IPS-18c (cell line): ENCODE measurements around the gene NELL1.

Source experiments
- H3K4me3 ChIP-seq: 2 replicates; pipeline ENCODE4 v1.7.0; 2013; ENCODE audit warnings: low read depth, mild to moderate bottlenecking, low read length, moderate library complexity; ENCODE audit not compliant: insufficient read depth
- H3K9me3 ChIP-seq: one replicate; pipeline ENCODE4 v1.6.1; 2013; ENCODE audit warnings: mild to moderate bottlenecking, low read length, moderate library complexity; ENCODE audit not compliant: control insufficient read depth, insufficient read depth

Gene NELL1

GRCh38 chr11:21472261-21472660 lies 802.9 kb downstream of the NELL1 start:
- Histone ChIP-seq H3K9me3 (no peaks in the 10 kb centered on the region), H3K4me3 (no peak overlapping the region)

DNA sequence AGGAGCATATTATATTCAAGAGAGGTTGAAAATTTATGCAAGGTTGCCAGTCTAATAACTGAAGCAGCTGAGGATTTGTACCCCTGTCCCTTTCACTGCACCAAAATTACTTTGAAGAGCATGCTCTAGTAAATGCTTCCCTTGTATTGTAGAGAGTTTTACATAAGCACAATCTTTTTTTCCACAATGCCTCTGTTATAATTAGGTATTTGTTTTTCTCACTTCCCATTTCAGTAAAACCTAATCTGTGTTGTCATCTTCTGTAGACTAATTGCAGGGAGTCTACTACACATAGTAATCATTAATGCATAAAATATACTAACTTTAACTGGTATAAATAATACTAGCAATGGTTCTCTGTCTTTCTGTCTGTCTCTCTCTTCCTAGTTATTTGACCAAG lies 805.1 kb downstream of the NELL1 start:
- no peaks in the 10 kb centered on the region for H3K9me3 ChIP-seq
- no peak overlapping the region for H3K4me3 ChIP-seq

GRCh38 chr11:21475276-21475675 lies 805.9 kb downstream of the NELL1 start:
- Histone ChIP-seq H3K9me3 (no peaks in the 10 kb centered on the region), H3K4me3 (no peak overlapping the region)

GRCh38 chr11:21476588-21476987 lies 807.2 kb downstream of the NELL1 start:
- Histone ChIP-seq H3K4me3 (no peak overlapping the region), H3K9me3 (no peaks in the 10 kb centered on the region)

GRCh38 chr11:21480240-21480639 lies 810.9 kb downstream of the NELL1 start:
- no peaks in the 10 kb centered on the region for H3K9me3 ChIP-seq
- H3K4me3 ChIP-seq, result no peak overlapping the region

- Histone ChIP-seq H3K4me3 (no peak overlapping the region), H3K9me3 (no peaks in the 10 kb centered on the region)
These were observed 811.9 kb downstream of the NELL1 start for GRCh38 chr11:21481255-21481654.

DNA sequence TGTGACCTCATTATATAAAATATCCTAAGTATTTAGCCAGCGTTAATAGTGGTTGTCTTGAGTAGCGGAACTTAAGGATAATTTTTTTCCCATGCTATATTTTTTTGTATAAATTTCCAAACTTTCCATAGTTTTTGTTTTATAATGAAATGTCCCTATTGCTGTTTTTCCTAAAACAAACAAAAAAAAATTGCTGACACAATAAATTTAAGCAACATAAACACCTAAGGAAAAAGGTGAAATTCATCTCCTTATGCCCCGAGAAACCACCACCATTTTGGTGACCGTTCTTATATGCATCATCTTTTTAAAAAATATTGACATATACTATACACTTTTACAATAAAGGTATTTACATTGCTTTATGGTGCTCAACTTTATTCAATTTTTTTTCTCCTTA lies 814.7 kb downstream of the NELL1 start:
- no peak overlapping the region for H3K4me3 ChIP-seq

DNA sequence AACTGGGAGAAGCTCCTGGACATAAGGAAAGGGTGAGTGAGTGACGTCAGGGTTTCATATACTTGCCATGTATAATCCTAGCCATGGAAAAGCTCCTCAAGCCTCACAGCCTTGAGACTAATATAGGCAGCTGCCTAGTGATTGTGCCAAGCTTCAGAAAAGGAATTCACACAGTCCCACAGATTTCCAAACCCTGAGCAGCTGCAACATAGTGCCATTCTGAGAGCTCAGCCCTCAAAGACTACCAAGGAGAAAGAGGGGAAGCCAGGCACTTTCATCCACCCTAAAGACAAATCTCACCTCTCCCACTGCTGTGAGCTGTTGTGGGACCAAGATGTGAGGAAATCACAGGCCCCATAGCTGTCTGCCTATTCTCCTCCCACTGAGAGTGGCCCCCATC lies 815.6 kb downstream of the NELL1 start:
- Histone ChIP-seq H3K4me3 (no peak overlapping the region), H3K9me3 (no peaks in the 10 kb centered on the region)

More for the DNA sequence above, 814.7 kb downstream of the NELL1 start:
- H3K9me3 ChIP-seq, result no peaks in the 10 kb centered on the region

DNA sequence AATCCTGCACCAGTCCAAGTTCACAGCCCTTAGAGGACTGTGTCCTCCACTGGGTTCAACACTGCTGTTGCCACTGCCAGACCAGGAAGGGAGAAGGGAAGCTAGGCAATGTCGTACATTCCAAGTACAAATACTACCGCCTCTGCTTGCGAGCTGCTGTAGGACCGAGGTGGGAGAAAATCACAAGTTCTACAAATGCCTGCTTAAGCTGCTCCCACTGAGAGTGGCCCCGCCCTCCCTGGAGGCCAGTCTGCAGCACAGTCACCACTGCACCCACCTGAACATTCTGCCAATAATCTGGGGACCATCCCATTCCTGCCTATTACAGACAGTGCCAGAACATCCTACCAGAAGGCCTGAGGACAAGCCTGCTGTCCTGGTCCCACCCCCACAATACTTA lies 816.0 kb downstream of the NELL1 start:
- Histone ChIP-seq H3K4me3 (no peak overlapping the region), H3K9me3 (no peaks in the 10 kb centered on the region)

DNA sequence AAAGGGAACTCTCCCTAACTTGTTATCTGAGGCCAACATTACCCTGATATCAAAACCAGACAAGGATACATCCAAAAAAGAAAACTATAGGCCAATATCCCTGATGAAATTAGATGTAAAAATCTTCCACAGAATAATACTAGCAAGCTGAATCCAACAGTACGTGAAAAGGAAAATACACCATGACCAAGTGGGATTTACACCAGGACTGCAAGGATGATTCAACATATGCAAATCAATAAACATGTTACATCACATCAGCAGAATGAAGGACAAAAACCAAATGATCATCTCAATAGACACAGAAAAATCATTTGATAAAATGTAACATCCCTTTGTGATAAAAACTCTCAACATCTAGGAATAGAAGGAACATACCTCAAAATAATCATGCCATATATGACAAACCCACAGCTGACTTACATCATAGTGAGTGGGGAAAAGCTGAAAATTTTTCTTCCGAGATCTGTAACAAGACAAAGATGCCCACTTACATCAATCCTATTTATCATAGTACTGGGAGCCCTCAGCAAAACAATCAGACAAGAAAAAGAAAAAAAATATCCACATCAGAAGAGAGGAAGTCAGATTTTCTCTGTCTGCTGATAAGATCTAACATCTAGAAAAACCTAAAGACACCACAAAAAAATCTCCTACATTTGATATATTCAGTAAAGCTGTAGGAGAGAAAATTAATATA lies 820.2 kb downstream of the NELL1 start:
- Histone ChIP-seq H3K4me3 (no peak overlapping the region), H3K9me3 (no peaks in the 10 kb centered on the region)

DNA sequence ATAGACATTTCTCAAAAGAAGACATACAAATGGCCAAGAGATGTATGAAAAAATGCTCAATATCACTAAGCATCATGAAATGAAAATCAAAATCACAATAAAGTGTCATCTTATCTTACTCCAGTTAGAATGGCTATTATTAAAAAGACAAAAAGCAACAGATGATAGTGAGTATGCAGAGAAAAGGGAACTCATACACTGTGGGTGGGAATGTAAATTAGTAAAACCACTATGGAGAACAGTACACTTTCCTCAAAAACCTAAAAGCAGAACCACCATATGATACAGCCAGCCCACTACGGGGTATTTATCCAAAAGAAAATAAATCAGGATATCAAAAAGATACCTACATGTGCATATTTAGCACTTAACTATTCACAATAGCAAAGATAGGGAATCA lies 823.5 kb downstream of the NELL1 start:
- Histone ChIP-seq H3K4me3 (no peak overlapping the region), H3K9me3 (no peaks in the 10 kb centered on the region)

- no peaks in the 10 kb centered on the region for H3K9me3 ChIP-seq
- no peak overlapping the region for H3K4me3 ChIP-seq
These were observed 825.6 kb downstream of the NELL1 start for GRCh38 chr11:21494946-21495345.

- no peaks in the 10 kb centered on the region for H3K9me3 ChIP-seq
- H3K4me3 ChIP-seq, result no peak overlapping the region
These were observed 826.5 kb downstream of the NELL1 start for GRCh38 chr11:21495879-21496278.

DNA sequence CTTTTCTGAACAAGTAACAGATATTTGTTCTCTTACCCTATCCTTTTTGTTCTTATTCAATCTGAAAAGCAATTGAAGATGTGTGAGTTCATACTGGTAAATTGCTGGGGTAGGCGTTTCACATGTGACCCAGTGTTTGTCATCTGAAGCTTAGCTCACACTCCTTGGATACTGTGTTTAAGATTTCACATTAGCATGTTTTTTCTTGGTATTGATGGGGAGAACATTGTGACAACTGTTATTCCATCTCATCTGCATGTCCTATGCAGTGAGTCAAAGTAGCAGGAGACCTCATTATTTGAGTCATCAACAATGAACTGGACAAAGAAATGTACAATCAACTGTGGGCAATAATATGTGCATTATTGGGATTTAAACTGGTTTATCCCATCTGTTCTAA lies 831.9 kb downstream of the NELL1 start:
- no peak overlapping the region for H3K4me3 ChIP-seq

GRCh38 chr11:21505070-21505469 lies 835.7 kb downstream of the NELL1 start:
- H3K9me3 ChIP-seq, result no peaks in the 10 kb centered on the region
- no peak overlapping the region for H3K4me3 ChIP-seq

More for the DNA sequence above, 831.9 kb downstream of the NELL1 start:
- no peaks in the 10 kb centered on the region for H3K9me3 ChIP-seq

DNA sequence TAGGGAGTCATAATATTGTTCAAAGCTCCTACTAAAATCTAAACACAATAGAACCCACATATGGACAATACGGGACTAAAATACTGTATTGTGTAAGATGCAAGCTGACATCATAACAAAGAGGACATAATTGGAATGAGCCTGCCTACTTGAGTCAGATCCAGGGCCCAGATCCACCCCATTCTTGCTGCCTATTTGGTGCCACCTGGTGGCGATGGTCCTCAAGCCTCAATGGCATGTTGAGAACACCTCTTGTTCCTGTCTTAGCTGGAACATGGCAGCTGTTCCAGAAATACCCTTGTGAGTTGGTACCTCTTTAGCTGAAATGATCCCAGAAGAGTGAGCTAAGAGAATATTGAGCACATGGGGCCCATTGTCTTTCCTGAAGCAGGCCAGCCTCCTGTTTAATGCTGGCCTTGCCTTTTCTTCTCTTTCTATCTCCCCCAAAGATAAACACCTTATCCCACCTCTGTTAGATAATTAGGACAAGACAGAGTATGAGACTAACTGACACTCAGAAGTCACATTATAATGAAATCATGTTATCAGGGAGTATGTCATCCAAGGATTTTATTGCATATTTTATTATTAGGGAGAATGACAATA lies 842.6 kb downstream of the NELL1 start:
- no peaks in the 10 kb centered on the region for H3K9me3 ChIP-seq
- H3K4me3 ChIP-seq, result no peak overlapping the region

GRCh38 chr11:21514316-21514715 lies 844.9 kb downstream of the NELL1 start:
- Histone ChIP-seq H3K9me3 (no peaks in the 10 kb centered on the region), H3K4me3 (no peak overlapping the region)

DNA sequence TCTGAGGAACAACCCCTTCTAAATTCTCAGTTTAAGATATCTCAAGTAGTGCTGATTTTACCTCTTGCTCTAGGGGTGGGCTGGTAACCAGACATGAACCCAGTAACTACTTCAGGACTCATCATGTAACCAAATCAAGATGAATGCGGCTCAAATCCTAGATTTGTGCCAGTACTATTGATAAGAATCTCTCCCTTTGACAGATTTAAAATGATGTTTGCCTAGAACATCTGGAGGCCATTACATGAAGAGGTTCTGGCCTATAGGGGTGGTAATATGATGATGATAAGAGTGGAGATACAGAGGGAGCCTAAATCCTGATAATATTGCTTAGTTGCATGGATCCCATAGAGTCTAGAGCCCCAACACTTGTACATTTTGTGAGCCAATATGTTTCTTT lies 850.9 kb downstream of the NELL1 start:
- Histone ChIP-seq H3K4me3 (no peak overlapping the region), H3K9me3 (no peaks in the 10 kb centered on the region)

DNA sequence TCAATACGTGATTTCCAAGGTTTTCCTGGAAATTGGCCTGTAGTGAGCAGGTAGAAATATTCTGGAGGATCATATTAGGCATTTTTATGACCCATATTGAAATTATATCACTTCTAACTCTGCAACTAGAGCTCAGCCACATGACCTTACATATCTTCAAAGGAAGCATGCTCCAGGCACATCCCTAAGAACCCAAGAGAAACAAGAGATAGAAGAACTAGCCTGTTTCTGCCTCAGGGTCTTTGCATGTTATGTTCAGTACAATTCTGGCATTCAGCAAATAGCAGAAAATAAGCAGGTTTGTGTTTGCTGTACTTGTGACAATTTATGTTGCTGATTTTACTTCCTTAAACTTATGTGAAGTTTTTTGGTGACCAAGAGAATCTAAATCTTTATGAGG lies 859.8 kb downstream of the NELL1 start:
- Histone ChIP-seq H3K9me3 (no peaks in the 10 kb centered on the region), H3K4me3 (no peak overlapping the region)
